OCI-LY3 (cell line): ENCODE data around the gene F12.

ENCODE experiments used
- CTCF ChIP-seq: fragments of 200-600, 300-600 bp; sonication (generic); IDR thresholded peaks from 2 replicates; pipeline ENCODE4 v1.5.1; 2014; ENCODE audit warnings: antibody characterized with exemption, low read length, low read depth
- EZH2phosphoT487 ChIP-seq: fragments of 200-600 bp; shearing (Covaris generic); IDR thresholded peaks from 2 replicates; pipeline ENCODE4 v1.6.1; 2018; ENCODE audit warnings: antibody characterized with exemption, mixed run types, low read depth

GRCh38 chr5:177455661-177456590, 46.6 kb upstream of the F12 start:
- TF ChIP-seq CTCF (peak; percentile 81), EZH2phosphoT487 (no peak)
